HG03060 (cell line): ENCODE data around the gene AKAP8.
"Not testable (repeated sequence)": the region's sequence is repeated elsewhere in the genome, so short reads cannot be mapped to it uniquely, and the experiment has no call there.

Source experiments
- ATAC-seq: cut with Tn5 transposase; IDR thresholded peaks from one replicate; pipeline ENCODE4 v1.9.1; 2021; ENCODE audit warnings: low read depth, moderate number of reproducible peaks; ENCODE audit not compliant: unreplicated experiment

Gene AKAP8

GRCh38 chr19:15404097-15404779 lies 24.7 kb upstream of the AKAP8 start:
- no peak for ATAC-seq

- ATAC-seq = no peak
These were observed 23.6 kb upstream of the AKAP8 start for GRCh38 chr19:15403151-15403531.

DNA sequence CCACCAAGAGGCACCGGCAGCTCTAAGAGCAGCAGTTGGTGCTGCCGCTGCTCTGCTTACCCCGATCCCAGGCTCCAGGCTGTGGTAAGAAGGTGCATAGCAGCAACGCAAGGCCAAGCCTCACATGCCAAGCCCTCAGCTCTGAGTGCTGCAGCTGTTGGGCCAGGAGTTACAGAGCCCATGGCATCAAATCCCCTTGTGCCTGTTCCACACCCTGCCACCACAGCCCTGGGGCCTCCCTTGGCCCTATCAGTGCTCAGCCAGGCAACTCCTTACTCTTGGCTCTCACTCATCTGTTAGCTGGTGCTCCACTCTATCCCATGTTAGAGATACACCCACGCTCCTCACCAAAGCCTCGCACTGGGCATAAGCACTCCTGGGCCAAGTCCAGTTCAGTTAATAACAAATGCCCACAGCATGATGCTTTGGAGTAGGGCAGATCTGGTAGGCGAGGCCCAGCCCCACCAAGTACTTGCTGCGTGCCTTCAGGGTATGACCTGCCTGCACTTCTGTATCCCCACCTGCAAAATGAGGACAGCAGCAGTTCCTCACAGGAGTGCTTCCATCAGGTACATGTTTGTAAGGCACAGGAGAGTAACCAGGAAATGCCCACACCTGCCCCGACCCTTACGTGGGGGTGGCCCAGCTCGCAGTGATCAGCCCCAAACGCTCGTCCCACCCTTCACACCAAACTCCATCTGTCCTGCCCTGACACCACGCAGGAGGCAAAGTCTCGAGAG lies 23.0 kb upstream of the AKAP8 start:
- no peak for ATAC-seq

DNA sequence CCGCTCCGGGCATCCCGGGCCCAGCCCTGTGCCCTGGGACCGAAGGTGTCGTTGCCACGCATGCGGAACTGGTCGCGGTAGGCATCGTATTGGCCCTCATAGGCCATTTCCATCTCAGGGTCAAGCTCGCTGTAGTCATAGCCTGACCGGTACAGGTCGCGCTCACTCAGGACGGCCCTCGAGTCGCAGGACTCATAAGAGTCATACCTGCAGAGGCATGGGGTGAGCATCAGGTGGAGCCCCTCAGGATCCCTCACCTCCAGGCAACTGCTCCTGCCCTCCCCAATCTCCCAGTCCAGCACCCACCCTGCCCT lies 21.8 kb upstream of the AKAP8 start:
- ATAC-seq = no peak

GRCh38 chr19:15400521-15401396 lies 21.2 kb upstream of the AKAP8 start:
- ATAC-seq = no peak

- no peak for ATAC-seq
These were observed 20.0 kb upstream of the AKAP8 start for GRCh38 chr19:15399635-15400034.

DNA sequence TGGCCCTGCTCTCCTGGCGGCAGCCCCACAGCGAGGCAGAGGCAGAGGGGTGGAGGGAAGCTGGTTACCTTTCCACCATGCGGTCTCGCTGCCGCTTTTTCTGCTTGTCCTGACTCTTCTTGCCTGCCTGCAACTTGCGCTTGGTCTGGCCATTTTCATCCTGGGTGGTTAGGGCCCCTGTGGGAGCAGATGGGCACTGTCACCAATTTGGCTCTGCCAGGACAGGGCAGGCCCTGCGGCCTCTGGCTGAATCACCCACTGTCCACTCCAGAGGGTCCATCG lies 19.6 kb upstream of the AKAP8 start:
- ATAC-seq = no peak

DNA sequence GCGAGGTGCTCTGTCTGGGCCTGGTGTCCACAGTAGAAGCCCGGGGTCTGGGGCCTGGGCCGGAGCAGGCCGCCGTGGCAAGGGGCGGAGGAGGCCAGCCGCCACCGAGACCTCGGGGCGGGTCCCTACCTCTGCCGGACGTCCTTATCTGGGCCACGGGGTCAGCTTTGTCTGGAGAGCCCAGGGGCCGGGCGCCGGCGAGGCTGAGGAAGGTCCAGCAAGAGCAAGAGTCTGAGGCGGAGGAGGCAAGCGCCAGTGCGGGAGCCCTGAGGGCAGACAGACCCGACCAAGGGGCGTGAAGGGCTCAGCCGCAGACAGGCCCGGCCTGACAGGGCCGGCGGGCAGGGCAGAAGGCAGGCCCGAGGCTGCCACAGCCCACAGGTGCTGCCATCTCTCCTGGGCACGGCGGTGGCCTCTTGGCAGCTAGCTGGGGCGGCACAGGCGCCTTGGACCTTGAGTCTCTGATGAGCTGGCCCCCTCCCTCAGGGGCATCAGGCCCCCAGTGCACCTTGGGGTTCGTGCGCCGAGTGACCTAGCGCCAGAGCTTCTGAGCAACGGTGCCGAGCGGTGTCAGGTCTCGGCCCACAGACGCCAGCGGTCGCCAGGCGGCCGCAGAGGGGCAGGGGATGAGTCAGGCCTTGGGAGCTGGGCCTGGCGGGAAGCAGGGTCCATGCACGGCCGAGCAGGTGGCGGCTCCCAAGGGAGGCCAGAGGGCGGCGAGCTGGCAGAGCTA lies 19.1 kb upstream of the AKAP8 start:
- ATAC-seq = no peak

GRCh38 chr19:15397782-15398181 lies 18.2 kb upstream of the AKAP8 start:
- ATAC-seq = no peak

GRCh38 chr19:15397236-15397635 lies 17.6 kb upstream of the AKAP8 start:
- no peak for ATAC-seq

- ATAC-seq = no peak
These were observed 16.8 kb upstream of the AKAP8 start for GRCh38 chr19:15396436-15396835.

DNA sequence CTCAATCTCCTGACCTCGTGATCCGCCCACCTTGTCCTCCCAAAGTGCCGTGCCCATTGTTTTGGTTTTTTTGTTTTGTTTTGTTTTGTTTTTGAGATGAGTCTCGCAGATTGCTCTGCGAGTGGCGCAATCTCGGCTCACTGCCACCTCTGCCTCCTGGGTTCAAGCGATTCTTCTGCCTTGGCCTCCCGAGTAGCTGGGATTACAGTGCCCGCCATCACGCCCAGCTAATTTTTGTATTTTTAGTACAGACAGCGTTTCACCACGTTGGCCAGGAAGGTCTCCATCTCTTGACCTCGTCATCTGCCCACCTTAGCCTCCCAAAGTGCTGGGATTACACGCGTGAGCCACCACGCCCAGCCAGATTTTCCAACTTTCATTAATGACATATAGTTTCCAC lies 15.7 kb upstream of the AKAP8 start:
- not testable (repeated sequence) for ATAC-seq

DNA sequence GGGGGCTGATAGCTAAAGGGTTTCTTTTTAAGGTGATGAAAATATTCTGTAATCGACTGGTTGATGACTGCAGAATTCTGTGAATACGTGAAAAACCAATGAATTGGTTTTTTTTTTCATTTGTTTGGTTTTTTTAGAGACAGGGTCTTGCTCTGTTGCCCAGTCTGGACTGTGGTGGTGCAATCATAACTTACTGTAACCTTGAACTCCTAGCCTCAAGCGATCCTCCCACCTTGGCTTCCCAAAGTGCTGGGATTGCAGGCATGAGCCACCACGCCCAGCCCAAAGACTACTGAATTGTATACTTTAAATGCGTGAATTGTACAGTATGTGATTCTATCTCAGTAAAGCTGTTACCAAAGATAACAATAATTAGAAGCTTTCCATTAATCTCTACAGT lies 14.8 kb upstream of the AKAP8 start:
- ATAC-seq = no peak

DNA sequence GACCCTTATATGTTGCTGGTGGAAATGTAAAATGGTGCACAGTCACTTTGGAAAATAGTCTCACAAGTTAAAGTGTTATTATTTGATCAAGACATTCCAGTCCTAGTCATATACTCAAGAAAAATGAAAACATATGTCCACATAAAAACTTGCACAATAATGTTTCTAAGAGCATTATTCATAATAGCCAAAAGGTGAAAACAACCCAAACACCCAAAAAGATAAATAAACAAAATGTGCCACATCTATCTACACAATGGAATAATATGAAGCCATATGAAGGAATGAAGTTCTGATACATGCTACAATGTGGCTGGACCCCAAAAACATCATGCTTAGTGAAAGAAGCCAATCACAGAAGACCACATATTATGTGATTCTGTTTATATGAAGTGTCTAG lies 14.4 kb upstream of the AKAP8 start:
- ATAC-seq = no peak

- ATAC-seq = no peak
These were observed 11.2 kb upstream of the AKAP8 start for GRCh38 chr19:15390814-15391213.

DNA sequence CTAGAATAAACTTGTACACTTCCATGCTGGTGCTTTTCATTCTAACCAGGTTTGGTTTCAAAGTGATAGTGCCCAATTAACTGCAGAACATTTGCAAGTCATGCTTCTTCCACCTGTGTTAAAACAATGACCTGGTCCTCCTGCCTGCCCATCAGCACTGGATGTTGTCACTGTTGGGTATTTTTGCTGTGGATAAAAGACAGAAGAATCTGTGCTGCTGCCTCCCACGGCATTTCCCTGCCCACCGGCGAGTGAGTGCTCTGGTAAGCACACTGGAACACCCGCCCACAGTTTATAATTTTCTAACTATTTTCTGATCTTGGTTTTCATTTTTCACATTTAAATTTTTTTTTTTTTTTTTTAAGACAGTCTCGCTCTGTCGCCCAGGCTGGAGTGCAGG lies 2.3 kb upstream of the AKAP8 start:
- no peak for ATAC-seq

GRCh38 chr19:15381429-15381828 lies 1.8 kb upstream of the AKAP8 start:
- no peak for ATAC-seq

- ATAC-seq = peak; percentile 43
These were observed 536 bp upstream of the AKAP8 start for GRCh38 chr19:15379999-15380647.

GRCh38 chr19:15378534-15379082 lies 979 bp downstream of the AKAP8 start:
- ATAC-seq = no peak

DNA sequence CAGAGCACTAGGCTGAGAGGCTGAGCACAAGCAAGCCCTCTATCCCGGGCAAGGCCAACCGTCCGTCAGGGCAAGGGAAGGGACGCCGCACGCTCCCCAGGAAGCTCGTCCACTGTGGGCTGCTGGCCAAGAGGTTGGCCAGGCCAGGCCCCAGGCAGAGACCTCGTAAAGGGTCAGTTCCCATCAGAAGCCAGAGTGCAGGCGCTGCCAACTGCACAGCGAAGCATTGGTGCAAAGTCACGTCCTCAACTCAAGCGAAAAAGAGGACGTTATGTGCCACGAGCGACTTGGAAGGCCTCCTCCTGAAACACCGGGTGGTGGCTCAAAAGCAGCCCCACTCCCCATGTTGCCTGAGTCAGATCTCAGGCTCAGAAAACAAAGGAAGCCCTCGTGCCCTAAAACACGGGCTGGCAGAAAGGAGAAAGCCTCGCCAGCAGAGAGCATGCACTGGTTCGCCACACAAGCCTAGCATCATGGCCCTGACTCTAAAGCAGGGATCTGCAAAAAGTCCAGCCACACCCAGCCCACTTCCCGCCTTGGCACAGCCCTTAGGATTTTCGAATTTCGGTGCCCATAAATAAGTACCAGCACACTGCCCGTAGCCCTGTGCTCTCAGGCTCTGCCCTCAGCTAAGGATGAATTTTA lies 4.7 kb downstream of the AKAP8 start:
- ATAC-seq = no peak
